ENCODE results near the gene BPIFB1. TPM values are rescaled to one million over a fixed set of nuclear protein-coding genes. Genes with fewer than 3 reads are reported as not detected.

BPIFB1 gene
- total and polyA plus RNA-seq, 2 of the 8 experiments (the other 6 are each of a cell fraction or from before 2014, with no cell fraction given), result not detected

- H2BK120ac ChIP-seq (replicated peaks; ENCODE audit: low read depth, low read length), result no peak overlapping the region
- FAIRE-seq, result no peak
- no peak overlapping the region for H3K4me3 ChIP-seq (ENCODE audit: extremely low read depth in 1 of 4, insufficient read depth in 2 of 4, low read depth in 3 of 4, low read length in 4 of 4)
- no peak for TF ChIP-seq GTF2F1 (IDR thresholded peaks at IDR 0.05; ENCODE audit: borderline replicate concordance, low read depth, low read length)
- TF ChIP-seq SUZ12 (IDR thresholded peaks at IDR 0.05; ENCODE audit: low read length), result no peak
- no peak for TF ChIP-seq SRF (IDR thresholded peaks at IDR 0.05; ENCODE audit: low read depth, low read length)
- TF ChIP-seq CHD2 (IDR thresholded peaks at IDR 0.05; ENCODE audit: low read length), result no peak
- TF ChIP-seq CREB1 (IDR thresholded peaks at IDR 0.05), result no peak
- TF ChIP-seq ATF3 (IDR thresholded peaks at IDR 0.05; ENCODE audit: insufficient read depth, low read depth, low read length), result no peak
- no peak for TF ChIP-seq JUND (IDR thresholded peaks at IDR 0.05; ENCODE audit: low read length)
Measured at GRCh38 chr20:33257237-33257636, 25.8 kb upstream of the BPIFB1 start.

More at GRCh38 chr20:33257237-33257636, 25.8 kb upstream of the BPIFB1 start:
- Histone ChIP-seq H3K14ac (ENCODE audit: insufficient read length) (no peak overlapping the region), H2BK20ac (ENCODE audit: low read length) (no peak overlapping the region), H3K4me2 (ENCODE audit: insufficient read depth in 1 of 2, low read depth in 2 of 2, low read length in 2 of 2) (no peak overlapping the region), H4K8ac (ENCODE audit: extremely low read depth, insufficient read depth, low read length) (no peak overlapping the region), H2BK15ac (ENCODE audit: low read length) (no peak overlapping the region), H2AK5ac (ENCODE audit: low read depth, low read length) (no peak overlapping the region), H3K23ac (ENCODE audit: insufficient read length) (no peak overlapping the region), H3K79me1 (ENCODE audit: low read depth, low read length) (no peaks in the 10 kb centered on the region), H3K9ac (replicated peaks in 1 of 4; ENCODE audit: extremely low read depth in 1 of 4, low read depth in 3 of 4, low read length in 3 of 4) (no peak overlapping the region), H3K56ac (replicated peaks; ENCODE audit: insufficient read length, low read depth, low read length) (no peak overlapping the region), H3K27ac (ENCODE audit: low read depth, low read length) (no peak overlapping the region), H2BK12ac (ENCODE audit: low read depth, low read length) (no peak overlapping the region), H3K9me3 (ENCODE audit: insufficient read depth in 2 of 2, low read depth in 1 of 2, low read length in 1 of 2) (no peaks in the 10 kb centered on the region), H3K18ac (ENCODE audit: extremely low read depth, low read length) (no peak overlapping the region), H3K27me3 (replicated peaks in 1 of 4; ENCODE audit: control insufficient read depth in 3 of 4, extremely low read depth in 1 of 4, insufficient read depth in 3 of 4, low read length in 3 of 4) (0 out of 7 replicates have a peak, but pooled peaks cover 0 to 3% (median 0%) of the 10 kb centered on the region in 4 experiments), H3K4ac (replicated peaks; ENCODE audit: insufficient read length, low read depth, low read length) (no peak overlapping the region), H3K23me2 (ENCODE audit: low read depth, low read length) (no peaks in the 10 kb centered on the region), H2BK5ac (ENCODE audit: low read depth, low read length) (no peak overlapping the region), H3K4me1 (replicated peaks in 1 of 4; ENCODE audit: control insufficient read depth in 3 of 4, insufficient read depth in 4 of 4, low read length in 3 of 4) (no peaks in the 10 kb centered on the region), H4K5ac (ENCODE audit: insufficient read length, low read depth, low read length) (no peak overlapping the region), H4K91ac (replicated peaks; ENCODE audit: insufficient read length, low read length) (no peak overlapping the region), H3K36me3 (ENCODE audit: control insufficient read depth in 2 of 4, insufficient read depth in 4 of 4, low read length in 3 of 4) (no peaks in the 10 kb centered on the region), H3K79me2 (ENCODE audit: control insufficient read depth in 1 of 2, insufficient read depth in 2 of 2, low read length in 2 of 2) (no peaks in the 10 kb centered on the region), H2AFZ (ENCODE audit: low read length) (no peak overlapping the region; the same call in 1 of the 2 replicates), H4K20me1 (replicated peaks in 1 of 2; ENCODE audit: control insufficient read depth in 1 of 2, insufficient read depth in 2 of 2, low read length in 2 of 2) (no peaks in the 10 kb centered on the region)
- ChIA-PET POLR2A (ENCODE audit: partially characterized antibody) (interaction anchor here (1.2 kb wide), 1 partner anchor 13 kb away, joined by 4 read pairs; no protein-coding TSS in a partner anchor), CTCF (ENCODE audit: partially characterized antibody) (interaction anchor here (2.0 kb wide), 1 partner anchor 11 kb away, joined by 7 read pairs; no protein-coding TSS in a partner anchor)
- DNase-seq (ENCODE audit: low read depth in 1 of 2, low spot score in 2 of 2), result no peak
- 88% methylated on average over 5 of the region's 5 CpGs; no CpG with 5 or more reads in 1 of the 2 experiments for WGBS, 2 experiments (ENCODE audit: extremely low coverage in 1 of 2, insufficient coverage in 1 of 2, insufficient read length in 1 of 2, insufficient replicate concordance in 2 of 2, low coverage in 1 of 2, low lambda C conversion rate in 2 of 2, missing lambda C conversion rate in 1 of 2)

Data from H1 (cell line).